Amniotic stem cell (primary cell): Measurements from ENCODE around the gene LSG1.
"Not testable (repeated sequence)": the region's sequence is repeated elsewhere in the genome, so short reads cannot be mapped to it uniquely, and the experiment has no call there.

Source experiments
- DNase-seq: peaks from one replicate; lab custom pipeline; 2025; lab: John Stamatoyannopoulos, UW

Gene LSG1

GRCh38 chr3:194617143-194617671 lies 54.8 kb downstream of the LSG1 start:
- DNase-seq: no peak

GRCh38 chr3:194615226-194615625 lies 56.8 kb downstream of the LSG1 start:
- no peak for DNase-seq

GRCh38 chr3:194612221-194612620 lies 59.8 kb downstream of the LSG1 start:
- no peak for DNase-seq

GRCh38 chr3:194610689-194611088 lies 61.3 kb downstream of the LSG1 start:
- DNase-seq: no peak

- DNase-seq: no peak
Observed at GRCh38 chr3:194609601-194610000, 62.4 kb downstream of the LSG1 start.

- DNase-seq: no peak
Observed at GRCh38 chr3:194608981-194609380, 63.0 kb downstream of the LSG1 start.

- DNase-seq: no peak
Observed at GRCh38 chr3:194607592-194608389, 64.2 kb downstream of the LSG1 start.

GRCh38 chr3:194606941-194607340 lies 65.0 kb downstream of the LSG1 start:
- DNase-seq: no peak

- no peak for DNase-seq
Observed at GRCh38 chr3:194606163-194606562, 65.8 kb downstream of the LSG1 start.

GRCh38 chr3:194605314-194605713 lies 66.7 kb downstream of the LSG1 start:
- DNase-seq: not testable (repeated sequence)

GRCh38 chr3:194604837-194605236 lies 67.2 kb downstream of the LSG1 start:
- no peak for DNase-seq

GRCh38 chr3:194604126-194604525 lies 67.9 kb downstream of the LSG1 start:
- DNase-seq: no peak

- DNase-seq: no peak
Observed at GRCh38 chr3:194602669-194603171, 69.3 kb downstream of the LSG1 start.

- no peak for DNase-seq
Observed at GRCh38 chr3:194598771-194599557, 73.0 kb downstream of the LSG1 start.

- no peak for DNase-seq
Observed at GRCh38 chr3:194596906-194597305, 75.1 kb downstream of the LSG1 start.

- peak; percentile 89 for DNase-seq
Observed at GRCh38 chr3:194592798-194593752, 78.9 kb downstream of the LSG1 start.
